Activated naive CD8-positive, alpha-beta T cell treated with anti-CD3 and anti-CD28 coated beads, Interleukin-2, amount 50 U/mL, for 24 hours (primary cell): ENCODE results near the gene ZBTB7C.

Source experiments
- ATAC-seq: fragments of 150-1000 bp; cut with Tn5 transposase; one replicate; pipeline ENCODE4 v1.10.0; 2021
- DNase-seq: peaks from one replicate; pipeline ENCODE4 v3.0.0; 2021
- H3K27ac Mint-ChIP-seq: one replicate; pipeline ENCODE4 v1.8.0; 2021; ENCODE audit warnings: mild to moderate bottlenecking, mixed read lengths
- H3K27me3 Mint-ChIP-seq: one replicate; pipeline ENCODE4 v1.8.0; 2021; ENCODE audit warnings: mixed read lengths
- H3K36me3 Mint-ChIP-seq: one replicate; pipeline ENCODE4 v1.8.0; 2021; ENCODE audit warnings: low read depth, mixed read lengths
- H3K4me1 Mint-ChIP-seq: one replicate; pipeline ENCODE4 v1.8.0; 2021; ENCODE audit warnings: mixed read lengths
- H3K4me3 Mint-ChIP-seq: one replicate; pipeline ENCODE4 v1.8.0; 2021; ENCODE audit warnings: mild to moderate bottlenecking, moderate library complexity, mixed read lengths
- H3K9me3 Mint-ChIP-seq: one replicate; pipeline ENCODE4 v1.8.0; 2021; ENCODE audit warnings: mixed read lengths

The ZBTB7C gene

GRCh38 chr18:48358868-48359267 is 50.3 kb downstream of the ZBTB7C start:
- ATAC-seq (no peak), DNase-seq (no peak)
- no peaks in the 10 kb centered on the region for H3K4me1 Mint-ChIP-seq
- no peaks in the 10 kb centered on the region for H3K9me3 Mint-ChIP-seq
- H3K27ac Mint-ChIP-seq, result no peak overlapping the region
- H3K4me3 Mint-ChIP-seq, result no peak overlapping the region
- peaks cover 4% of the 10 kb centered on the region for H3K27me3 Mint-ChIP-seq
- H3K36me3 Mint-ChIP-seq, result no peaks in the 10 kb centered on the region

- DNase-seq, result no peak
- no peaks in the 10 kb centered on the region for H3K36me3 Mint-ChIP-seq
- H3K4me1 Mint-ChIP-seq, result no peaks in the 10 kb centered on the region
- H3K9me3 Mint-ChIP-seq, result no peaks in the 10 kb centered on the region
- no peak overlapping the region for H3K27ac Mint-ChIP-seq
- no peak overlapping the region for H3K4me3 Mint-ChIP-seq
- peaks cover 4% of the 10 kb centered on the region for H3K27me3 Mint-ChIP-seq
- ATAC-seq, result no peak
Measured at GRCh38 chr18:48356909-48357631, 52.1 kb downstream of the ZBTB7C start.

GRCh38 chr18:48356151-48356745 is 52.9 kb downstream of the ZBTB7C start:
- Mint-ChIP-seq H3K36me3 (no peaks in the 10 kb centered on the region), H3K27me3 (peaks cover 4% of the 10 kb centered on the region), H3K27ac (no peak overlapping the region), H3K9me3 (no peaks in the 10 kb centered on the region), H3K4me1 (no peaks in the 10 kb centered on the region), H3K4me3 (no peak overlapping the region)
- ATAC-seq, result no peak
- DNase-seq, result no peak

GRCh38 chr18:48355276-48356115 is 53.7 kb downstream of the ZBTB7C start:
- no peak for ATAC-seq
- no peak overlapping the region for H3K4me3 Mint-ChIP-seq
- H3K27ac Mint-ChIP-seq, result no peak overlapping the region

GRCh38 chr18:48354746-48355260 is 54.4 kb downstream of the ZBTB7C start:
- no peaks in the 10 kb centered on the region for H3K4me1 Mint-ChIP-seq
- DNase-seq, result no peak
- H3K27ac Mint-ChIP-seq, result no peak overlapping the region
- H3K27me3 Mint-ChIP-seq, result peaks cover 2% of the 10 kb centered on the region
- ATAC-seq, result no peak
- no peaks in the 10 kb centered on the region for H3K36me3 Mint-ChIP-seq
- no peak overlapping the region for H3K4me3 Mint-ChIP-seq
- H3K9me3 Mint-ChIP-seq, result no peaks in the 10 kb centered on the region

More at GRCh38 chr18:48355276-48356115, 53.7 kb downstream of the ZBTB7C start:
- peaks cover 4% of the 10 kb centered on the region for H3K27me3 Mint-ChIP-seq
- no peak for DNase-seq
- H3K4me1 Mint-ChIP-seq, result no peaks in the 10 kb centered on the region
- no peaks in the 10 kb centered on the region for H3K36me3 Mint-ChIP-seq
- H3K9me3 Mint-ChIP-seq, result no peaks in the 10 kb centered on the region

GRCh38 chr18:48352051-48352755 is 57.0 kb downstream of the ZBTB7C start:
- Mint-ChIP-seq H3K27me3 (peaks cover 5% of the 10 kb centered on the region), H3K36me3 (no peaks in the 10 kb centered on the region)
- DNase-seq, result no peak

GRCh38 chr18:48351216-48352050 is 57.8 kb downstream of the ZBTB7C start:
- ATAC-seq (no peak), DNase-seq (no peak)
- Mint-ChIP-seq H3K9me3 (no peaks in the 10 kb centered on the region), H3K27me3 (peaks cover 5% of the 10 kb centered on the region), H3K4me1 (no peaks in the 10 kb centered on the region), H3K27ac (no peak overlapping the region), H3K36me3 (no peaks in the 10 kb centered on the region), H3K4me3 (no peak overlapping the region)

More at GRCh38 chr18:48352051-48352755, 57.0 kb downstream of the ZBTB7C start:
- no peaks in the 10 kb centered on the region for H3K4me1 Mint-ChIP-seq
- no peak for ATAC-seq
- H3K9me3 Mint-ChIP-seq, result no peaks in the 10 kb centered on the region
- H3K27ac Mint-ChIP-seq, result no peak overlapping the region
- no peak overlapping the region for H3K4me3 Mint-ChIP-seq

- no peaks in the 10 kb centered on the region for H3K36me3 Mint-ChIP-seq
- no peak overlapping the region for H3K27ac Mint-ChIP-seq
Measured at GRCh38 chr18:48348739-48349138, 60.4 kb downstream of the ZBTB7C start.

GRCh38 chr18:48347756-48348326 is 61.3 kb downstream of the ZBTB7C start:
- Mint-ChIP-seq H3K27ac (no peak overlapping the region), H3K4me3 (no peak overlapping the region), H3K27me3 (peaks cover 3% of the 10 kb centered on the region), H3K4me1 (no peaks in the 10 kb centered on the region), H3K36me3 (no peaks in the 10 kb centered on the region), H3K9me3 (no peaks in the 10 kb centered on the region)
- no peak for DNase-seq
- no peak for ATAC-seq

More at GRCh38 chr18:48348739-48349138, 60.4 kb downstream of the ZBTB7C start:
- no peaks in the 10 kb centered on the region for H3K4me1 Mint-ChIP-seq
- H3K9me3 Mint-ChIP-seq, result no peaks in the 10 kb centered on the region
- peaks cover 3% of the 10 kb centered on the region for H3K27me3 Mint-ChIP-seq
- ATAC-seq (no peak), DNase-seq (no peak)
- H3K4me3 Mint-ChIP-seq, result no peak overlapping the region

GRCh38 chr18:48345596-48345995 is 63.6 kb downstream of the ZBTB7C start:
- H3K27ac Mint-ChIP-seq, result no peak overlapping the region
- no peak overlapping the region for H3K4me3 Mint-ChIP-seq
- no peaks in the 10 kb centered on the region for H3K4me1 Mint-ChIP-seq
- peaks cover 3% of the 10 kb centered on the region for H3K27me3 Mint-ChIP-seq
- DNase-seq (no peak), ATAC-seq (no peak)
- no peaks in the 10 kb centered on the region for H3K9me3 Mint-ChIP-seq
- H3K36me3 Mint-ChIP-seq, result no peaks in the 10 kb centered on the region

- ATAC-seq, result no peak
- H3K4me3 Mint-ChIP-seq, result no peak overlapping the region
Measured at GRCh38 chr18:48342581-48342980, 66.6 kb downstream of the ZBTB7C start.

GRCh38 chr18:48342125-48342524 is 67.1 kb downstream of the ZBTB7C start:
- ATAC-seq (no peak), DNase-seq (no peak)
- H3K4me3 Mint-ChIP-seq, result no peak overlapping the region
- no peaks in the 10 kb centered on the region for H3K9me3 Mint-ChIP-seq
- no peaks in the 10 kb centered on the region for H3K27me3 Mint-ChIP-seq
- no peaks in the 10 kb centered on the region for H3K36me3 Mint-ChIP-seq
- H3K27ac Mint-ChIP-seq, result no peak overlapping the region
- no peaks in the 10 kb centered on the region for H3K4me1 Mint-ChIP-seq

More at GRCh38 chr18:48342581-48342980, 66.6 kb downstream of the ZBTB7C start:
- no peaks in the 10 kb centered on the region for H3K9me3 Mint-ChIP-seq
- no peaks in the 10 kb centered on the region for H3K4me1 Mint-ChIP-seq
- H3K27ac Mint-ChIP-seq, result no peak overlapping the region
- peaks cover 3% of the 10 kb centered on the region for H3K27me3 Mint-ChIP-seq
- no peaks in the 10 kb centered on the region for H3K36me3 Mint-ChIP-seq
- no peak for DNase-seq

- no peak overlapping the region for H3K4me3 Mint-ChIP-seq
- ATAC-seq (no peak), DNase-seq (no peak)
- no peaks in the 10 kb centered on the region for H3K27me3 Mint-ChIP-seq
- no peak overlapping the region for H3K27ac Mint-ChIP-seq
- H3K9me3 Mint-ChIP-seq, result no peaks in the 10 kb centered on the region
- no peaks in the 10 kb centered on the region for H3K4me1 Mint-ChIP-seq
- no peaks in the 10 kb centered on the region for H3K36me3 Mint-ChIP-seq
Measured at GRCh38 chr18:48340560-48340959, 68.6 kb downstream of the ZBTB7C start.
